ENCODE data around the gene THSD7B. TPM values are rescaled to one million over a fixed set of nuclear protein-coding genes. Genes with fewer than 3 reads are reported as not detected.

THSD7B gene
- total RNA-seq, 1 donor from 2014 or later: 1.2 TPM

- no peaks in the 10 kb centered on the region for H3K36me3 ChIP-seq
- no peaks in the 10 kb centered on the region for H4K20me1 ChIP-seq (ENCODE audit: low read depth)
- H3K4me3 ChIP-seq: no peak overlapping the region
- H3F3A ChIP-seq (ENCODE audit: low read depth): no peaks in the 10 kb centered on the region
- H2AFZ ChIP-seq (replicated peaks): no peak overlapping the region
- H3K27ac ChIP-seq: no peak overlapping the region
- Mint-ChIP-seq H3K27me3 (ENCODE audit: insufficient read depth, low read depth) (no peaks in the 10 kb centered on the region), H3K4me3 (no peak overlapping the region), H3K27ac (no peak overlapping the region), H3K9me3 (peaks cover 2% of the 10 kb centered on the region), H3K36me3 (no peaks in the 10 kb centered on the region), H3K4me1 (no peaks in the 10 kb centered on the region)
- H3K27me3 ChIP-seq: no peaks in the 10 kb centered on the region
- no peak for TF ChIP-seq CTCF (IDR thresholded peaks at IDR 0.05)
- TF ChIP-seq EZH2phosphoT487 (IDR thresholded peaks at IDR 0.05): no peak
- TF ChIP-seq EZH2 (IDR thresholded peaks at IDR 0.05): no peak
- no peaks in the 10 kb centered on the region for H3K79me2 ChIP-seq (ENCODE audit: low read depth)
- no peak for DNase-seq (ENCODE audit: low spot score)
- no peak overlapping the region for H3K9ac ChIP-seq
- H3K4me1 ChIP-seq: no peaks in the 10 kb centered on the region
- no peak overlapping the region for H3K4me2 ChIP-seq
- H3K9me3 ChIP-seq (ENCODE audit: low read depth): no peaks in the 10 kb centered on the region
These were observed 488.7 kb downstream of the THSD7B start for GRCh38 chr2:137254052-137254451.

GRCh38 chr2:137255345-137255744, 490.0 kb downstream of the THSD7B start:
- Mint-ChIP-seq H3K27me3 (ENCODE audit: insufficient read depth, low read depth) (no peaks in the 10 kb centered on the region), H3K4me3 (no peak overlapping the region), H3K4me1 (no peaks in the 10 kb centered on the region), H3K36me3 (no peaks in the 10 kb centered on the region), H3K27ac (no peak overlapping the region), H3K9me3 (peaks cover 2% of the 10 kb centered on the region)
- H3K4me2 ChIP-seq: no peak overlapping the region
- no peaks in the 10 kb centered on the region for H3K4me1 ChIP-seq
- no peak overlapping the region for H3K27ac ChIP-seq
- H4K20me1 ChIP-seq (ENCODE audit: low read depth): no peaks in the 10 kb centered on the region
- H3K9me3 ChIP-seq (ENCODE audit: low read depth): no peaks in the 10 kb centered on the region
- no peak overlapping the region for H3K9ac ChIP-seq
- no peak overlapping the region for H2AFZ ChIP-seq (replicated peaks)
- no peak overlapping the region for H3K4me3 ChIP-seq
- no peak for TF ChIP-seq EZH2phosphoT487 (IDR thresholded peaks at IDR 0.05)
- TF ChIP-seq CTCF (IDR thresholded peaks at IDR 0.05): no peak
- TF ChIP-seq EZH2 (IDR thresholded peaks at IDR 0.05): no peak
- no peaks in the 10 kb centered on the region for H3K79me2 ChIP-seq (ENCODE audit: low read depth)
- no peaks in the 10 kb centered on the region for H3F3A ChIP-seq (ENCODE audit: low read depth)
- no peaks in the 10 kb centered on the region for H3K27me3 ChIP-seq
- no peaks in the 10 kb centered on the region for H3K36me3 ChIP-seq
- no peak for DNase-seq (ENCODE audit: low spot score)

- TF ChIP-seq CTCF (IDR thresholded peaks at IDR 0.05): no peak
- TF ChIP-seq EZH2 (IDR thresholded peaks at IDR 0.05): no peak
- TF ChIP-seq EZH2phosphoT487 (IDR thresholded peaks at IDR 0.05): no peak
- Mint-ChIP-seq H3K4me1 (no peaks in the 10 kb centered on the region), H3K27ac (no peak overlapping the region), H3K36me3 (no peaks in the 10 kb centered on the region), H3K9me3 (peaks cover 2% of the 10 kb centered on the region), H3K27me3 (ENCODE audit: insufficient read depth, low read depth) (no peaks in the 10 kb centered on the region), H3K4me3 (no peak overlapping the region)
- H3F3A ChIP-seq (ENCODE audit: low read depth): no peaks in the 10 kb centered on the region
- no peaks in the 10 kb centered on the region for H3K36me3 ChIP-seq
- H3K9ac ChIP-seq: no peak overlapping the region
- no peak overlapping the region for H3K4me3 ChIP-seq
- H3K4me1 ChIP-seq: no peaks in the 10 kb centered on the region
- H2AFZ ChIP-seq (replicated peaks): no peak overlapping the region
- DNase-seq (ENCODE audit: low spot score): no peak
- H3K27me3 ChIP-seq: no peaks in the 10 kb centered on the region
- no peak overlapping the region for H3K4me2 ChIP-seq
- H3K9me3 ChIP-seq (ENCODE audit: low read depth): no peaks in the 10 kb centered on the region
- no peaks in the 10 kb centered on the region for H3K79me2 ChIP-seq (ENCODE audit: low read depth)
- no peak overlapping the region for H3K27ac ChIP-seq
- no peaks in the 10 kb centered on the region for H4K20me1 ChIP-seq (ENCODE audit: low read depth)
These were observed 490.6 kb downstream of the THSD7B start for GRCh38 chr2:137255990-137256389.

All from neural progenitor cell (in vitro differentiated cells).